T-helper 1 cell treated with Interleukin-12 subunit alpha and Interleukin-12 subunit beta and Interleukin-4 antibody, amounts not matched to agents 30 μg/mL and 1 μg/mL, for 36 hours (primary cell): ENCODE measurements around the gene KLHL13.
"Not testable (repeated sequence)": the region's sequence is repeated elsewhere in the genome, so short reads cannot be mapped to it uniquely, and the experiment has no call there.

Experiments used
- H3K27ac Mint-ChIP-seq: one replicate; pipeline ENCODE4 v1.8.0; 2021; ENCODE audit warnings: mild to moderate bottlenecking, mixed read lengths
- H3K27me3 Mint-ChIP-seq: one replicate; pipeline ENCODE4 v1.8.0; 2021; ENCODE audit warnings: low read depth, mixed read lengths
- H3K36me3 Mint-ChIP-seq: one replicate; pipeline ENCODE4 v1.8.0; 2021; ENCODE audit warnings: low read depth, mixed read lengths
- H3K4me1 Mint-ChIP-seq: one replicate; pipeline ENCODE4 v1.8.0; 2021; ENCODE audit warnings: low read depth, mixed read lengths
- H3K4me3 Mint-ChIP-seq: one replicate; pipeline ENCODE4 v1.8.0; 2021; ENCODE audit warnings: mild to moderate bottlenecking, moderate library complexity, mixed read lengths
- H3K9me3 Mint-ChIP-seq: one replicate; pipeline ENCODE4 v1.8.0; 2021; ENCODE audit warnings: mixed read lengths

The KLHL13 gene

GRCh38 chrX:117989512-117989911, 127.1 kb downstream of the KLHL13 start:
- Mint-ChIP-seq H3K27ac (no peak overlapping the region), H3K36me3 (no peaks in the 10 kb centered on the region), H3K4me3 (no peak overlapping the region), H3K9me3 (no peaks in the 10 kb centered on the region), H3K27me3 (no peaks in the 10 kb centered on the region), H3K4me1 (no peaks in the 10 kb centered on the region)

GRCh38 chrX:117987373-117987772, 129.2 kb downstream of the KLHL13 start:
- Mint-ChIP-seq H3K9me3 (no peaks in the 10 kb centered on the region), H3K4me3 (no peak overlapping the region), H3K4me1 (no peaks in the 10 kb centered on the region), H3K36me3 (no peaks in the 10 kb centered on the region), H3K27ac (no peak overlapping the region), H3K27me3 (no peaks in the 10 kb centered on the region)

GRCh38 chrX:117985241-117985640, 131.4 kb downstream of the KLHL13 start:
- no peak overlapping the region for H3K4me3 Mint-ChIP-seq

GRCh38 chrX:117982694-117983392, 133.8 kb downstream of the KLHL13 start:
- Mint-ChIP-seq H3K4me1 (no peaks in the 10 kb centered on the region), H3K9me3 (no peaks in the 10 kb centered on the region), H3K4me3 (no peak overlapping the region), H3K36me3 (no peaks in the 10 kb centered on the region), H3K27me3 (no peaks in the 10 kb centered on the region), H3K27ac (no peak overlapping the region)

More at GRCh38 chrX:117985241-117985640, 131.4 kb downstream of the KLHL13 start:
- Mint-ChIP-seq H3K27ac (no peak overlapping the region), H3K4me1 (no peaks in the 10 kb centered on the region), H3K9me3 (no peaks in the 10 kb centered on the region), H3K27me3 (no peaks in the 10 kb centered on the region), H3K36me3 (no peaks in the 10 kb centered on the region)

GRCh38 chrX:117978402-117978801, 138.2 kb downstream of the KLHL13 start:
- Mint-ChIP-seq H3K27ac (no peak overlapping the region), H3K27me3 (no peaks in the 10 kb centered on the region), H3K4me3 (no peak overlapping the region), H3K9me3 (no peaks in the 10 kb centered on the region), H3K36me3 (no peaks in the 10 kb centered on the region), H3K4me1 (no peaks in the 10 kb centered on the region)

GRCh38 chrX:117977526-117977925, 139.1 kb downstream of the KLHL13 start:
- Mint-ChIP-seq H3K36me3 (no peaks in the 10 kb centered on the region), H3K27me3 (no peaks in the 10 kb centered on the region), H3K27ac (no peak overlapping the region), H3K4me1 (no peaks in the 10 kb centered on the region), H3K4me3 (no peak overlapping the region), H3K9me3 (no peaks in the 10 kb centered on the region)

- Mint-ChIP-seq H3K36me3 (no peaks in the 10 kb centered on the region), H3K27ac (no peak overlapping the region), H3K4me1 (no peaks in the 10 kb centered on the region), H3K27me3 (no peaks in the 10 kb centered on the region), H3K4me3 (no peak overlapping the region), H3K9me3 (no peaks in the 10 kb centered on the region)
Observed at GRCh38 chrX:117973110-117973807, 143.4 kb downstream of the KLHL13 start.

GRCh38 chrX:117972711-117973109, 143.9 kb downstream of the KLHL13 start:
- no peak overlapping the region for H3K27ac Mint-ChIP-seq
- H3K9me3 Mint-ChIP-seq, result no peaks in the 10 kb centered on the region
- H3K4me1 Mint-ChIP-seq, result no peaks in the 10 kb centered on the region
- H3K27me3 Mint-ChIP-seq, result no peaks in the 10 kb centered on the region
- H3K36me3 Mint-ChIP-seq, result no peaks in the 10 kb centered on the region
- H3K4me3 Mint-ChIP-seq, result no peak overlapping the region

GRCh38 chrX:117969782-117970181, 146.8 kb downstream of the KLHL13 start:
- Mint-ChIP-seq H3K36me3 (no peaks in the 10 kb centered on the region), H3K27me3 (no peaks in the 10 kb centered on the region), H3K4me1 (no peaks in the 10 kb centered on the region), H3K4me3 (no peak overlapping the region), H3K27ac (no peak overlapping the region), H3K9me3 (no peaks in the 10 kb centered on the region)

GRCh38 chrX:117969328-117969727, 147.3 kb downstream of the KLHL13 start:
- no peaks in the 10 kb centered on the region for H3K9me3 Mint-ChIP-seq
- H3K4me3 Mint-ChIP-seq, result no peak overlapping the region
- no peaks in the 10 kb centered on the region for H3K4me1 Mint-ChIP-seq

GRCh38 chrX:117959045-117959444, 157.6 kb downstream of the KLHL13 start:
- Mint-ChIP-seq H3K27me3 (no peaks in the 10 kb centered on the region), H3K36me3 (no peaks in the 10 kb centered on the region), H3K27ac (no peak overlapping the region), H3K9me3 (no peaks in the 10 kb centered on the region), H3K4me1 (no peaks in the 10 kb centered on the region), H3K4me3 (no peak overlapping the region)

More at GRCh38 chrX:117969328-117969727, 147.3 kb downstream of the KLHL13 start:
- Mint-ChIP-seq H3K36me3 (no peaks in the 10 kb centered on the region), H3K27ac (no peak overlapping the region), H3K27me3 (no peaks in the 10 kb centered on the region)

- Mint-ChIP-seq H3K27me3 (no peaks in the 10 kb centered on the region), H3K36me3 (no peaks in the 10 kb centered on the region), H3K4me3 (no peak overlapping the region), H3K27ac (no peak overlapping the region), H3K4me1 (no peaks in the 10 kb centered on the region), H3K9me3 (no peaks in the 10 kb centered on the region)
Observed at GRCh38 chrX:117957128-117957527, 159.5 kb downstream of the KLHL13 start.

GRCh38 chrX:117939296-117939695, 177.3 kb downstream of the KLHL13 start:
- H3K36me3 Mint-ChIP-seq, H3K9me3 Mint-ChIP-seq, H3K4me1 Mint-ChIP-seq, H3K27ac Mint-ChIP-seq, H3K27me3 Mint-ChIP-seq, H3K4me3 Mint-ChIP-seq: not testable (repeated sequence)

- no peaks in the 10 kb centered on the region for H3K36me3 Mint-ChIP-seq
- no peak overlapping the region for H3K4me3 Mint-ChIP-seq
- no peak overlapping the region for H3K27ac Mint-ChIP-seq
- no peaks in the 10 kb centered on the region for H3K9me3 Mint-ChIP-seq
- no peaks in the 10 kb centered on the region for H3K4me1 Mint-ChIP-seq
- H3K27me3 Mint-ChIP-seq, result no peaks in the 10 kb centered on the region
Observed at GRCh38 chrX:117936118-117936517, 180.5 kb downstream of the KLHL13 start.

- not testable (repeated sequence) for H3K27ac Mint-ChIP-seq, H3K27me3 Mint-ChIP-seq, H3K4me3 Mint-ChIP-seq, H3K9me3 Mint-ChIP-seq, H3K4me1 Mint-ChIP-seq, H3K36me3 Mint-ChIP-seq
Observed at GRCh38 chrX:117930116-117930515, 186.5 kb downstream of the KLHL13 start.
